A673 (cell line): Measurements from ENCODE around the gene CUL4A.

Experiments
- CTCF ChIP-seq: fragments of 300-800, 200-600 bp; sonication (generic); conservative IDR thresholded peaks from 2 replicates; pipeline ENCODE4 v1.5.1; 2017; ENCODE audit warnings: low read depth, mild to moderate bottlenecking, antibody characterized with exemption, low read length, moderate library complexity, mixed read lengths
- EZH2 ChIP-seq: fragments of 200-600 bp; sonication (generic); IDR thresholded peaks from 2 replicates; pipeline ENCODE4 v1.6.1; 2017; ENCODE audit warnings: borderline replicate concordance, low read depth, mild to moderate bottlenecking, mixed read lengths, antibody characterized with exemption, low read length; ENCODE audit not compliant: poor library complexity, severe bottlenecking

DNA sequence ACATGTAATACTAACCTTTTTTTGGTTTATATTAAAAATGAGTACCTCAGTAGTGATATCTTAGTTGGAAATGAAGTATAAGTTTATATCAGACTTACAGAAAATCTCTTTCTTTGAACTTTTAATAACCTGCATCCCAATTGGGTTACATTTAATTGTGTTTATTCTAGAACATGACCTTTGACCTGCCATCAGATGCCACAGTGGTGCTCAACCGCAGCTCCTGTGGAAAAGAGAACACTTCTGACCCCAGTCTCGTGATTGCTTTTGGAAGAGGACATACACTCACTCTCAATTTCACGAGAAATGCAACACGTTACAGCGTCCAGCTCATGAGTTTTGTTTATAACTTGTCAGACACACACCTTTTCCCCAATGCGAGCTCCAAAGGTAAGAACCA, 100.1 kb downstream of the CUL4A start:
- no peak for TF ChIP-seq CTCF
- no peak for TF ChIP-seq EZH2
